Testis (tissue), 2 donors: ENCODE data around the gene XRN2.

Experiments
- CTCF ChIP-seq, 3 experiments: fragments of 450-650 bp in 2 of 3; fragments of 200-600 bp in 1 of 3; sonication (generic) in 1 of 3; IDR thresholded peaks; one replicate each; pipeline ENCODE4 v1.5.1; 2016 to 2019; ENCODE audit warnings: antibody characterized with exemption in 3 of 3, mild to moderate bottlenecking in 2 of 3, moderate library complexity in 1 of 3
- POLR2A ChIP-seq: fragments of 450-650 bp; IDR thresholded peaks from one replicate; pipeline ENCODE4 v1.6.1; 2017; ENCODE audit warnings: antibody characterized with exemption, mild to moderate bottlenecking, moderate library complexity

GRCh38 chr20:21315138-21315537 lies 12.0 kb downstream of the XRN2 start:
- TF ChIP-seq CTCF (IDR thresholded peaks at IDR 0.05): no peak
- TF ChIP-seq POLR2A: no peak
